GM12873 (cell line): ENCODE data around the gene PPP3R1.

Source experiments
- CTCF ChIP-seq: IDR thresholded peaks from 2 replicates; pipeline ENCODE4 v1.5.1; 2012; ENCODE audit warnings: low read depth, mild to moderate bottlenecking, moderate library complexity, low read length, control low read depth; ENCODE audit not compliant: insufficient read depth; ENCODE audit errors: missing control alignments

Gene PPP3R1

GRCh38 chr2:68157402-68158133 lies 94.8 kb downstream of the PPP3R1 start, which contains the start of gene PNO1:
Gene PNO1, plus strand, starts transcription at chr2:68157888. Its CDS starts 47 bp downstream, at chr2:68157935.
- no peak for TF ChIP-seq CTCF

GRCh38 chr2:68157002-68157401 lies 95.3 kb downstream of the PPP3R1 start:
- TF ChIP-seq CTCF: peak; percentile 12

- TF ChIP-seq CTCF: no peak
Measured at GRCh38 chr2:68156419-68156818, 95.9 kb downstream of the PPP3R1 start.

- TF ChIP-seq CTCF: no peak
Measured at GRCh38 chr2:68155618-68156017, 96.7 kb downstream of the PPP3R1 start.

- no peak for TF ChIP-seq CTCF
Measured at GRCh38 chr2:68152681-68153347, 99.5 kb downstream of the PPP3R1 start.

- no peak for TF ChIP-seq CTCF
Measured at GRCh38 chr2:68151037-68151436, 101.3 kb downstream of the PPP3R1 start.

GRCh38 chr2:68141875-68142274 lies 110.5 kb downstream of the PPP3R1 start:
- no peak for TF ChIP-seq CTCF
